Activated CD8-positive, alpha-beta T cell treated with anti-CD3 and anti-CD28 coated beads for 36 hours (primary cell): ENCODE data around the gene IL24. TPM values are rescaled to one million over a fixed set of nuclear protein-coding genes. Genes with fewer than 3 reads are reported as not detected.

Source experiments
- ATAC-seq: fragments of 200-7000 bp; cut with Tn5 transposase; one replicate; pipeline ENCODE4 v1.10.0; 2021; ENCODE audit warnings: mild to moderate bottlenecking, moderate library complexity
- CTCF ChIA-PET: fragments of 350-600 bp; sonication (Branson Sonifier 250); formaldehyde crosslinking; loops from one replicate; lab custom pipeline; 2021; ENCODE audit warnings: antibody characterized with exemption; lab: Charles Lee
- POLR2A ChIA-PET: fragments of 350-600 bp; sonication (Branson Sonifier 250); formaldehyde crosslinking; loops from one replicate; lab custom pipeline; 2021; ENCODE audit warnings: antibody characterized with exemption; lab: Charles Lee
- DNase-seq: peaks from one replicate; pipeline ENCODE4 v3.0.0-alpha.2; 2020
- H3K27ac Mint-ChIP-seq: one replicate; pipeline ENCODE4 v1.8.0; 2021; ENCODE audit warnings: mild to moderate bottlenecking, mixed read lengths
- H3K27me3 Mint-ChIP-seq: one replicate; pipeline ENCODE4 v1.8.0; 2021; ENCODE audit warnings: mixed read lengths
- H3K36me3 Mint-ChIP-seq: one replicate; pipeline ENCODE4 v1.8.0; 2021; ENCODE audit warnings: low read depth, mixed read lengths
- H3K4me1 Mint-ChIP-seq: one replicate; pipeline ENCODE4 v1.8.0; 2021; ENCODE audit warnings: low read depth, mixed read lengths
- H3K4me3 Mint-ChIP-seq: one replicate; pipeline ENCODE4 v1.8.0; 2021; ENCODE audit warnings: mild to moderate bottlenecking, moderate library complexity, mixed read lengths
- H3K9me3 Mint-ChIP-seq: one replicate; pipeline ENCODE4 v1.8.0; 2021; ENCODE audit warnings: mixed read lengths
- intact Hi-C: fragments of 100-400 bp; cut with micrococcal nuclease; formaldehyde crosslinking; loops from one replicate; pipeline ENCODE4 v1.10.0; 2022
- total RNA-seq, 2 experiments: library from RNA; stranded (reverse); gene quantifications; one replicate each; pipeline ENCODE4 v1.2.3, GENCODE V29; 2021
- TF ChIP-seq, protein P1 (sequence below): fragments of 200-600 bp; IDR thresholded peaks from one replicate; pipeline ENCODE4 v1.8.0; 2022; ENCODE audit warnings: antibody characterized with exemption, mild to moderate bottlenecking

IL24 gene
- total RNA-seq, 2 experiments from 2014 or later = 0.54 to 0.81 TPM

- Mint-ChIP-seq H3K27me3 (no peaks in the 10 kb centered on the region), H3K4me1 (peaks cover 85% of the 10 kb centered on the region), H3K27ac (no peak overlapping the region), H3K9me3 (no peaks in the 10 kb centered on the region), H3K36me3 (peaks cover 63% of the 10 kb centered on the region), H3K4me3 (peak overlapping the region; percentile 37)
- ATAC-seq (no peak), DNase-seq (no peak)
- intact Hi-C loops = loop anchor here (5.0 kb wide), 1 partner anchor 173 kb away; no protein-coding TSS in a partner anchor
- CTCF ChIA-PET = interaction anchor here (0.9 to 6.0 kb wide), 20 partner anchors 8 to 275 kb away, joined by 3 to 47 read pairs (median 8); partner anchors contain the start of genes DYRK3 and IL20
- POLR2A ChIA-PET = interaction anchor here (0.6 to 2.7 kb wide), 7 partner anchors 9 to 334 kb away, joined by 3 to 15 read pairs (median 4); partner anchors contain the start of genes FCMR, IL20 and IL24
- TF ChIP-seq, protein P1, sequence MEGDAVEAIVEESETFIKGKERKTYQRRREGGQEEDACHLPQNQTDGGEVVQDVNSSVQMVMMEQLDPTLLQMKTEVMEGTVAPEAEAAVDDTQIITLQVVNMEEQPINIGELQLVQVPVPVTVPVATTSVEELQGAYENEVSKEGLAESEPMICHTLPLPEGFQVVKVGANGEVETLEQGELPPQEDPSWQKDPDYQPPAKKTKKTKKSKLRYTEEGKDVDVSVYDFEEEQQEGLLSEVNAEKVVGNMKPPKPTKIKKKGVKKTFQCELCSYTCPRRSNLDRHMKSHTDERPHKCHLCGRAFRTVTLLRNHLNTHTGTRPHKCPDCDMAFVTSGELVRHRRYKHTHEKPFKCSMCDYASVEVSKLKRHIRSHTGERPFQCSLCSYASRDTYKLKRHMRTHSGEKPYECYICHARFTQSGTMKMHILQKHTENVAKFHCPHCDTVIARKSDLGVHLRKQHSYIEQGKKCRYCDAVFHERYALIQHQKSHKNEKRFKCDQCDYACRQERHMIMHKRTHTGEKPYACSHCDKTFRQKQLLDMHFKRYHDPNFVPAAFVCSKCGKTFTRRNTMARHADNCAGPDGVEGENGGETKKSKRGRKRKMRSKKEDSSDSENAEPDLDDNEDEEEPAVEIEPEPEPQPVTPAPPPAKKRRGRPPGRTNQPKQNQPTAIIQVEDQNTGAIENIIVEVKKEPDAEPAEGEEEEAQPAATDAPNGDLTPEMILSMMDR = no peak
These were observed 12.7 kb downstream of the IL24 start for GRCh38 chr1:206909883-206910318.

GRCh38 chr1:206911064-206911663 is 13.9 kb downstream of the IL24 start:
- ChIA-PET POLR2A (interaction anchor here (0.8 to 1.4 kb wide), 3 partner anchors 101 to 171 kb away, joined by 3 read pairs; no protein-coding TSS in a partner anchor), CTCF (interaction anchor here (0.7 to 12.9 kb wide), 52 partner anchors 10 to 421 kb away, joined by 3 to 289 read pairs (median 12); partner anchors contain the start of genes DYRK3, FCMR, IL10 and IL19)
- TF ChIP-seq, protein P1 = peak; percentile 85
- no peaks in the 10 kb centered on the region for H3K27me3 Mint-ChIP-seq
- peak; percentile 58 for DNase-seq
- peaks cover 85% of the 10 kb centered on the region for H3K4me1 Mint-ChIP-seq
- no peak overlapping the region for H3K27ac Mint-ChIP-seq
- ATAC-seq = peak; percentile 56
- H3K9me3 Mint-ChIP-seq = no peaks in the 10 kb centered on the region
- H3K4me3 Mint-ChIP-seq = no peak overlapping the region
- peaks cover 64% of the 10 kb centered on the region for H3K36me3 Mint-ChIP-seq
- intact Hi-C loops = loop anchor here (5.0 kb wide), 1 partner anchor 174 kb away; no protein-coding TSS in a partner anchor

GRCh38 chr1:206912445-206913095 is 15.3 kb downstream of the IL24 start:
- peak; percentile 77 for DNase-seq
- Mint-ChIP-seq H3K36me3 (peaks cover 66% of the 10 kb centered on the region), H3K9me3 (no peaks in the 10 kb centered on the region), H3K27me3 (no peaks in the 10 kb centered on the region), H3K4me1 (peaks cover 86% of the 10 kb centered on the region), H3K27ac (peak overlapping the region; percentile 63), H3K4me3 (no peak overlapping the region)
- ATAC-seq = peak; percentile 45
- CTCF ChIA-PET = interaction anchor here (0.6 to 12.9 kb wide), 71 partner anchors 9 to 442 kb away, joined by 3 to 289 read pairs (median 6); partner anchors contain the start of genes DYRK3, FCMR, IKBKE and IL10
- TF ChIP-seq, protein P1 = peak; percentile 80
- intact Hi-C loops = loop anchor here (1.0 to 5.0 kb wide), 3 partner anchors 47 to 175 kb away; partner anchors contain the start of gene IL20
- POLR2A ChIA-PET = interaction anchor here (0.6 to 1.8 kb wide), 6 partner anchors 11 to 201 kb away, joined by 3 to 6 read pairs (median 3); no protein-coding TSS in a partner anchor

DNA sequence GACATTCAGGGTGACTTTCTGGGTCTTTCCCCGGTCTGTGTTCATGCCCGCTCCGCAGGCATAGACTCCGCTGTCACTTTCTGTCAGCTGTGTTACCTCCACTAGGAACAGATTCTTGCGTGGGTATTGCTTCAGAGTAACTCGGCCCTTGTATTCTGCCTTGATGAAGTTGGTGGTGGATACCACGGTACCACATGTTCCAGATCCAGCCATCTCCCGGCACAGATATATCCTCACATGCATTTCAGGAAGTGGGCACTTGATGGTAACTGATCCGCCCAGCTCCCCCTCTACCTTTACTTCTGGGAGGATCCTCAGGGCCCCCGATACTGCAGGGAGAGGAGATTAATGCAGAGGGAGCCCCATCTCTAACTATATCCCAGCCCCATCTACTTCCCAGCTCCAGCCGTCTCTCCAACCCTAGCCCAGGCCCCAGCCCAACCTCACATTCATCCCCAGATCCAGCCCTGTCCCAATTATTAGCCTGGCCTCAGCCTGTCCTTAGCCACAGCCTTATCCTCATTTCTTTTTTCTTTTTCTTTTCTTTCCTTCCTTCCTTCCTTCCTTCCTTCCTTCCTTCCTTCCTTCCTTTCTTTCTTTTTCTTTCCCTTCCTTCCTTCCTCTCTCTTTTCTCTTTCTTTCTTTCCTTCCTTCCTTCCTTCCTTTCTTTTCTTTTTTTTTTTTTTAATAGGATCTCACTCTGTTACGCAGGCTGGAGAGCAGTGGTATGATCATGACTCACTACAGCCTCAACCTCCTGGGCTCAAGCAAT is 16.7 kb downstream of the IL24 start:
- Mint-ChIP-seq H3K4me3 (no peak overlapping the region), H3K27me3 (no peaks in the 10 kb centered on the region), H3K36me3 (peaks cover 64% of the 10 kb centered on the region), H3K9me3 (no peaks in the 10 kb centered on the region), H3K27ac (peak overlapping the region; percentile 89), H3K4me1 (peaks cover 83% of the 10 kb centered on the region)
- ChIA-PET CTCF (interaction anchor here (1.1 to 12.9 kb wide), 16 partner anchors 13 to 209 kb away, joined by 3 to 289 read pairs (median 32); partner anchors contain the start of genes IL20 and IL24), POLR2A (interaction anchor here (0.6 to 1.8 kb wide), 3 partner anchors 8 to 97 kb away, joined by 3 to 6 read pairs (median 3); no protein-coding TSS in a partner anchor)
- DNase-seq (no peak), ATAC-seq (no peak)
- intact Hi-C loops = loop anchor here (2.0 to 5.0 kb wide), 2 partner anchors 105 to 177 kb away; no protein-coding TSS in a partner anchor
- TF ChIP-seq, protein P1 = no peak
